ENCODE measurements around the gene KLK14. TPM values are rescaled to one million over a fixed set of nuclear protein-coding genes. Genes with fewer than 3 reads are reported as not detected.

Gene KLK14
- total RNA-seq, 1 donor from 2014 or later = 1.5 TPM

DNA sequence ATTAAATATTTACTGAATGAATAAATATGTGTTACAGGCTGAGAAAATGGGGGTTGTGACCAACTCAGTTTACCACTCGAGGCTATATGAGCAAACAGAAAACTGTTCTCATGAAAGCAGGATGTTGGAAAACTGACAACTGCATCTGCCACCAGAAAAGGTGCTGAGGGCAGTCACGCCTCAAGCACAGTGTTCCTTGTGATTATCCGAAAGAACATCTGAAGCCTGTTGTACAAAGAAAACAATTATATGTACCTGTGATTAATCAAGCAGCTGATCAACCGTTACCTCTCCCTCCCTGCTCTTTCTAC lies 11.6 kb downstream of the KLK14 start:
- Mint-ChIP-seq H3K4me1 (ENCODE audit: low read depth, unreplicated experiment) (no peaks in the 10 kb centered on the region), H3K27me3 (ENCODE audit: unreplicated experiment) (peaks cover 3% of the 10 kb centered on the region), H3K9me3 (ENCODE audit: unreplicated experiment) (peaks cover 3% of the 10 kb centered on the region), H3K27ac (ENCODE audit: unreplicated experiment) (no peak overlapping the region), H3K36me3 (ENCODE audit: unreplicated experiment) (no peaks in the 10 kb centered on the region), H3K4me3 (ENCODE audit: unreplicated experiment) (no peak overlapping the region)
- TF ChIP-seq, protein P1, sequence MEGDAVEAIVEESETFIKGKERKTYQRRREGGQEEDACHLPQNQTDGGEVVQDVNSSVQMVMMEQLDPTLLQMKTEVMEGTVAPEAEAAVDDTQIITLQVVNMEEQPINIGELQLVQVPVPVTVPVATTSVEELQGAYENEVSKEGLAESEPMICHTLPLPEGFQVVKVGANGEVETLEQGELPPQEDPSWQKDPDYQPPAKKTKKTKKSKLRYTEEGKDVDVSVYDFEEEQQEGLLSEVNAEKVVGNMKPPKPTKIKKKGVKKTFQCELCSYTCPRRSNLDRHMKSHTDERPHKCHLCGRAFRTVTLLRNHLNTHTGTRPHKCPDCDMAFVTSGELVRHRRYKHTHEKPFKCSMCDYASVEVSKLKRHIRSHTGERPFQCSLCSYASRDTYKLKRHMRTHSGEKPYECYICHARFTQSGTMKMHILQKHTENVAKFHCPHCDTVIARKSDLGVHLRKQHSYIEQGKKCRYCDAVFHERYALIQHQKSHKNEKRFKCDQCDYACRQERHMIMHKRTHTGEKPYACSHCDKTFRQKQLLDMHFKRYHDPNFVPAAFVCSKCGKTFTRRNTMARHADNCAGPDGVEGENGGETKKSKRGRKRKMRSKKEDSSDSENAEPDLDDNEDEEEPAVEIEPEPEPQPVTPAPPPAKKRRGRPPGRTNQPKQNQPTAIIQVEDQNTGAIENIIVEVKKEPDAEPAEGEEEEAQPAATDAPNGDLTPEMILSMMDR (IDR thresholded peaks at IDR 0.05; ENCODE audit: partially characterized antibody, unreplicated experiment) = no peak
- no peak for DNase-seq

DNA sequence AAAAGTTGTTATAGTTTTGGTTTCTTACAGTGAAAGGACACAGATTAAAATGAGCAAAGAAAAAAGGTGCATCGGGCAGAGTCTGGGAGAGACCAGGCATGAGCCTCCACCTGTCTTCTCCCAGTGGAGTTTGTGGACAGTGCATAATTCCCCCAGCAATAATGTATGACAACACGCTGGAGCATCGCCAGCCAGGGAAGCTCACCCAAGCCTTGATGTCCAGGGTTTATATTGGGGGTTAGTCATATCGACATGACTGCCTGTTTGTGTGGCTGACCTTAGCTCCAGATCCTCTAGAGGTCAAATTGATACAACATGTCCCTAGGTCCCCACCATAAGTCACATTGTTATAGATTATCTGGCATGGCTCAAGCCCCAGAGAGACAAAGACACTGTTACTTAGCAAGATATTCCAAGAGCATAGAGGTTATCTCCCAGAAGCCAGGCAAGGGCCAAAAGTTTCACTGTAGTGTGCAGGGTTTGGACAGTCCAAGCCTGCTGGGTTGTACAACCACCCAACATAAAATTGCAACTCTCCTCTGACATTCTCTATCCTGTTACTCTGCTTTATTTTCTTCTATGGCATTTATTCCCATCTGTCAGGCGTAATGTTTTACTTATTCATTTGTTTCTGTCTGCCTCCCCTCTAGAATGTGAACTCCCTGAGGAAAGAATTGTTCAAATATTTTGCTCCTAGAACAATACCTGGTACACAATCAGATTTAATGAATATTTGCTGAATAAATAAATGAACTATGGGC lies 12.2 kb downstream of the KLK14 start:
- peaks cover 3% of the 10 kb centered on the region for H3K9me3 Mint-ChIP-seq (ENCODE audit: unreplicated experiment)
- TF ChIP-seq, protein P1 (IDR thresholded peaks at IDR 0.05; ENCODE audit: partially characterized antibody, unreplicated experiment) = no peak

DNA sequence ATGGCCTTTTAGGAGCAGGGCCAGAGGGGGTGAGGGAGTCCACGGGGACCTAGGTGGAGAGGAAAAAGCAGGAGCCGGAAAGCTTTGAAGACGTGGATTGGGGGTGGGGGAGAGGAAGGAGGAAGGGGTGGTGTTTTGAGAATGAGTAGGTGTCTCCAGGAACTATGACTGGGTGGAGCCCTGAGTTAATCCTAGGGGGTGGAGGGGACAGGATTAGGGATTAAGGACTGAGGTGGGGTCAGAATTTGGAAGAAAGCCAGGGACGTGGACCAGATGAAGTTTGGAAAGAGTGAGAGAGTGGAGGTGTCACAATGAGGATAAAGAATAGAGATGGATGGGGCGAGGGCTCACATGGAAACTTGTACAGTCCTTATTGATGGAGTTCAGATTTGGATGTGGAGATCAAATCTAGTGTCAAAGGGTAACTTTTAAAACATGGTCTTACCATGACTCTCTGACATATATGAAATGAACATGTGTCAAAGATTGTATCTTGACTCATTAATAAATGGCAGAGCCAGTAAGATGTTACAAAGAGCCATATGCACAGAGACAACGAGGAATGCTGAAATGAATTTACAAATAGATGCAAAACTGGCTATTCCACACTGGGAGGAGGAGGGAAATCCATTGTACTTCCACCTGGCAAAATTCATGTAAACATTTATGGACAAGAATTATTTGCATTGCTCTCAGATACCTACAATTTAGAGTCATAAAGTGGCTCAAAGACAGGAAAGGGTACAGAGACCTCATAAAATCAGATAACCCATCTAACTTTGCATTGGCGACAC lies 16.1 kb downstream of the KLK14 start:
- DNase-seq = no peak
- Mint-ChIP-seq H3K27ac (ENCODE audit: unreplicated experiment) (no peak overlapping the region), H3K9me3 (ENCODE audit: unreplicated experiment) (peaks cover 3% of the 10 kb centered on the region), H3K27me3 (ENCODE audit: unreplicated experiment) (peaks cover 5% of the 10 kb centered on the region), H3K36me3 (ENCODE audit: unreplicated experiment) (no peaks in the 10 kb centered on the region), H3K4me1 (ENCODE audit: low read depth, unreplicated experiment) (no peaks in the 10 kb centered on the region), H3K4me3 (ENCODE audit: unreplicated experiment) (no peak overlapping the region)
- TF ChIP-seq, protein P1 (IDR thresholded peaks at IDR 0.05; ENCODE audit: partially characterized antibody, unreplicated experiment) = no peak

More for the DNA sequence above, 12.2 kb downstream of the KLK14 start:
- DNase-seq = no peak
- no peak overlapping the region for H3K27ac Mint-ChIP-seq (ENCODE audit: unreplicated experiment)
- H3K36me3 Mint-ChIP-seq (ENCODE audit: unreplicated experiment) = no peaks in the 10 kb centered on the region
- H3K4me1 Mint-ChIP-seq (ENCODE audit: low read depth, unreplicated experiment) = no peaks in the 10 kb centered on the region
- no peak overlapping the region for H3K4me3 Mint-ChIP-seq (ENCODE audit: unreplicated experiment)
- peaks cover 5% of the 10 kb centered on the region for H3K27me3 Mint-ChIP-seq (ENCODE audit: unreplicated experiment)

DNA sequence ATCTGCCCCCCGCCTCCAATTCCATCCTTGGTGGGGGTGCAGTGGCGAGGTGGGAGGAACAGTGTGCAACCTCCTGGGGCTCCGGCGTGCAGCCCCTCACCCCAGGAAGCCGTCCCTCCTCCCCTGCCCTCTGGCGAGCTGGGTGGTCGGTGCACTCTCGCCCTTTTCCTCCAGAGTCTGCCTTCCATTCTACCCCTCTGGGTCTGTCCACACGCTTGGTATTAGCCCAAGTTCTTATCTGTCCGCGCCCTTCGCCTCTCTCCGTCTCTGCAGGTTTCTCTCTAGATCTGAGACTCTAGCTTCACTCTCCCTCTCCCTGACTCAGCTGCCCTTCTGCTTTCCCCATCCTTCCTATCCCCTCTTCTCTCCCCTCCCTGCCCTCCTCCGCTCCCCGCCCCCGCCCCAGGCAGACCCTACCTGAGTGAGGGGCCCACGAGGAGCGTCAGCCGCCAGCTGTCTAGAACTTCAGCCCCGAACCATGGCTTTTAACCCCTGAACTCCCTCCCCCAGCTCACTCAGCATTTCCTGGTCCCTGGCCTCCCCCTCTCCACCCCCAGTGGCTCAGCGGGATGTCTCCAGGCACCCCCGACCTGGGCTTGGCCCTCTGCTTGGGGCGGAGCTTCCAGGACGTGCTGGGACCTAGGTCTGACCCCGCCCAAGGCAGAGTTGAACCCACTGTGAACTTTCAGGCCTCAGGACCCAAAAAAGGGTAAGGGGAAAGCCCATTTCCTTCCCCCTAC lies 17.3 kb downstream of the KLK14 start:
- Mint-ChIP-seq H3K36me3 (ENCODE audit: unreplicated experiment) (no peaks in the 10 kb centered on the region), H3K27me3 (ENCODE audit: unreplicated experiment) (peaks cover 8% of the 10 kb centered on the region), H3K27ac (ENCODE audit: unreplicated experiment) (no peak overlapping the region), H3K4me3 (ENCODE audit: unreplicated experiment) (peak overlapping the region; percentile 83), H3K9me3 (ENCODE audit: unreplicated experiment) (peaks cover 5% of the 10 kb centered on the region), H3K4me1 (ENCODE audit: low read depth, unreplicated experiment) (no peaks in the 10 kb centered on the region)
- TF ChIP-seq, protein P1 (IDR thresholded peaks at IDR 0.05; ENCODE audit: partially characterized antibody, unreplicated experiment) = no peak
- DNase-seq = peak; percentile 39
